Measurements from ENCODE around the gene AARS2. TPM values are rescaled to one million over a fixed set of nuclear protein-coding genes. Genes with fewer than 3 reads are reported as not detected.
"Not testable (repeated sequence)": the region's sequence is repeated elsewhere in the genome, so short reads cannot be mapped to it uniquely, and the experiment has no call there.

AARS2 gene
- total and polyA plus RNA-seq, 4 donors, result 2.3 to 11.5 (median 5.7) TPM

GRCh38 chr6:44327096-44327495 lies 13.9 kb upstream of the AARS2 start:
- no peak overlapping the region for H3K27ac ChIP-seq (ENCODE audit: low read depth in 1 of 2, low read length in 2 of 2)
- no peaks in the 10 kb centered on the region for H3K4me1 ChIP-seq (ENCODE audit: control insufficient read depth in 1 of 2, insufficient read depth in 2 of 2, low read length in 2 of 2)
- H3K4me3 ChIP-seq (ENCODE audit: low read length in 2 of 2), result no peak overlapping the region
- H3K9me3 ChIP-seq (ENCODE audit: control insufficient read depth, low read length), result no peaks in the 10 kb centered on the region
- intact Hi-C loops (cut with DNase I), result no loop called here
- no peaks in the 10 kb centered on the region for H3K27me3 ChIP-seq (ENCODE audit: control insufficient read depth in 1 of 2, insufficient read depth in 2 of 2, low read length in 1 of 2)
- no peak for DNase-seq
- H3K36me3 ChIP-seq (ENCODE audit: control insufficient read depth in 1 of 2, insufficient read depth in 2 of 2, low read length in 1 of 2), result no peaks in the 10 kb centered on the region
- no peak for ATAC-seq (ENCODE audit: low FRiP score)

DNA sequence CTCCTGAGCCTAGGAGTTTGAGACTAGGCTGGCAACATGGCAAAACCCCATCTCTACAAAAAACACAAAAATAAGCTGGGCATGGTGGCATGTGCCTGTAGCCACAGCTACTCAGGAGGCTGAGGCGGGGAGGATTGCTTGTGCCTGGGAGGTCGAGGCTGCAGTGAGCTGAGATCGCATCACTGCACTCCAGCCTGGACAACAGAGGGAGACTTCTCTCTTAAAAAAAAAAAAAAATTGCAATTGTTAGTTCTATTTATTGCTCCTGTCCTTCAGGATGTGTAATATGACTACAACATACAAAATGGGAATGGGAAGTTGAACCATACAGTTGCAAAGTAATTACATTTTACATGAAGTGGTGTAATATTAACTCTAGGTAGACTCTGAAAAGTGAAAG lies 8.1 kb upstream of the AARS2 start:
- Histone ChIP-seq H3K27me3 (ENCODE audit: control insufficient read depth in 1 of 2, insufficient read depth in 2 of 2, low read length in 1 of 2) (peaks cover 0 to 4% of the 10 kb centered on the region in 2 donors), H3K27ac (ENCODE audit: low read depth in 1 of 2, low read length in 2 of 2) (no peak overlapping the region), H3K9me3 (ENCODE audit: control insufficient read depth, low read length) (peaks cover 2% of the 10 kb centered on the region), H3K4me1 (ENCODE audit: control insufficient read depth in 1 of 2, insufficient read depth in 2 of 2, low read length in 2 of 2) (no peaks in the 10 kb centered on the region), H3K36me3 (ENCODE audit: control insufficient read depth in 1 of 2, insufficient read depth in 2 of 2, low read length in 1 of 2) (no peaks in the 10 kb centered on the region), H3K4me3 (ENCODE audit: low read length in 2 of 2) (no peak overlapping the region)
- DNase-seq, result no peak
- no peak for ATAC-seq (ENCODE audit: low FRiP score)
- intact Hi-C loops (cut with DNase I), result no loop called here
- 84 to 86% methylated on average over 3 of the region's 3 CpGs for WGBS, 2 donors

GRCh38 chr6:44317136-44317631 lies 4.0 kb upstream of the AARS2 start:
- H3K27ac ChIP-seq (ENCODE audit: low read depth in 1 of 2, low read length in 2 of 2); H3K4me1 ChIP-seq (ENCODE audit: control insufficient read depth in 1 of 2, insufficient read depth in 2 of 2, low read length in 2 of 2); H3K36me3 ChIP-seq (ENCODE audit: control insufficient read depth in 1 of 2, insufficient read depth in 2 of 2, low read length in 1 of 2); H3K9me3 ChIP-seq (ENCODE audit: control insufficient read depth, low read length); ATAC-seq (ENCODE audit: low FRiP score); DNase-seq; H3K4me3 ChIP-seq (ENCODE audit: low read length in 2 of 2); intact Hi-C loops (cut with DNase I); H3K27me3 ChIP-seq (ENCODE audit: control insufficient read depth in 1 of 2, insufficient read depth in 2 of 2, low read length in 1 of 2): not testable (repeated sequence)
- WGBS, 2 donors, result 72 to 75% methylated on average over 9 of the region's 9 CpGs

GRCh38 chr6:44316481-44316880 lies 3.3 kb upstream of the AARS2 start:
- peaks cover 0 to 4% of the 10 kb centered on the region in 2 donors for H3K27me3 ChIP-seq (ENCODE audit: control insufficient read depth in 1 of 2, insufficient read depth in 2 of 2, low read length in 1 of 2)
- H3K4me1 ChIP-seq (ENCODE audit: control insufficient read depth in 1 of 2, insufficient read depth in 2 of 2, low read length in 2 of 2), result no peaks in the 10 kb centered on the region
- 74 to 79% methylated on average over 8 to 12 of the region's 12 CpGs for WGBS, 2 donors
- no peaks in the 10 kb centered on the region for H3K36me3 ChIP-seq (ENCODE audit: control insufficient read depth in 1 of 2, insufficient read depth in 2 of 2, low read length in 1 of 2)
- ATAC-seq (ENCODE audit: low FRiP score) (no peak), DNase-seq (no peak)
- H3K27ac ChIP-seq (ENCODE audit: low read depth in 1 of 2, low read length in 2 of 2), result no peak overlapping the region
- peaks cover 2% of the 10 kb centered on the region for H3K9me3 ChIP-seq (ENCODE audit: control insufficient read depth, low read length)
- intact Hi-C loops (cut with DNase I), result no loop called here
- H3K4me3 ChIP-seq (ENCODE audit: low read length in 2 of 2), result no peak overlapping the region

GRCh38 chr6:44315951-44316350 lies 2.8 kb upstream of the AARS2 start:
- no peak for ATAC-seq (ENCODE audit: low FRiP score)
- 68 to 70% methylated on average over 5 of the region's 5 CpGs for WGBS, 2 donors
- peaks cover 0 to 2% of the 10 kb centered on the region in 2 donors for H3K27me3 ChIP-seq (ENCODE audit: control insufficient read depth in 1 of 2, insufficient read depth in 2 of 2, low read length in 1 of 2)
- H3K9me3 ChIP-seq (ENCODE audit: control insufficient read depth, low read length), result peaks cover 2% of the 10 kb centered on the region
- no peak overlapping the region for H3K4me3 ChIP-seq (ENCODE audit: low read length in 2 of 2)
- H3K27ac ChIP-seq (ENCODE audit: low read depth in 1 of 2, low read length in 2 of 2), result no peak overlapping the region
- no peaks in the 10 kb centered on the region for H3K36me3 ChIP-seq (ENCODE audit: control insufficient read depth in 1 of 2, insufficient read depth in 2 of 2, low read length in 1 of 2)
- no peak for DNase-seq
- H3K4me1 ChIP-seq (ENCODE audit: control insufficient read depth in 1 of 2, insufficient read depth in 2 of 2, low read length in 2 of 2), result no peaks in the 10 kb centered on the region
- intact Hi-C loops (cut with DNase I), result no loop called here

- ATAC-seq (ENCODE audit: low FRiP score) (no peak), DNase-seq (no peak)
- Histone ChIP-seq H3K4me3 (ENCODE audit: low read length in 2 of 2) (no peak overlapping the region), H3K27ac (ENCODE audit: low read depth in 1 of 2, low read length in 2 of 2) (no peak overlapping the region), H3K27me3 (ENCODE audit: control insufficient read depth in 1 of 2, insufficient read depth in 2 of 2, low read length in 1 of 2) (peaks cover 0 to 2% of the 10 kb centered on the region in 2 donors), H3K9me3 (ENCODE audit: control insufficient read depth, low read length) (peaks cover 2% of the 10 kb centered on the region), H3K4me1 (ENCODE audit: control insufficient read depth in 1 of 2, insufficient read depth in 2 of 2, low read length in 2 of 2) (no peaks in the 10 kb centered on the region), H3K36me3 (ENCODE audit: control insufficient read depth in 1 of 2, insufficient read depth in 2 of 2, low read length in 1 of 2) (no peaks in the 10 kb centered on the region)
- 74 to 76% methylated on average over 3 of the region's 3 CpGs for WGBS, 2 donors
- intact Hi-C loops (cut with DNase I), result no loop called here
These were observed 2.4 kb upstream of the AARS2 start for GRCh38 chr6:44315516-44315915.

GRCh38 chr6:44314657-44315056 lies 1.5 kb upstream of the AARS2 start:
- H3K27ac ChIP-seq (ENCODE audit: low read depth in 1 of 2, low read length in 2 of 2); ATAC-seq (ENCODE audit: low FRiP score); H3K27me3 ChIP-seq (ENCODE audit: control insufficient read depth in 1 of 2, insufficient read depth in 2 of 2, low read length in 1 of 2); H3K36me3 ChIP-seq (ENCODE audit: control insufficient read depth in 1 of 2, insufficient read depth in 2 of 2, low read length in 1 of 2); intact Hi-C loops (cut with DNase I); H3K4me3 ChIP-seq (ENCODE audit: low read length in 2 of 2); H3K9me3 ChIP-seq (ENCODE audit: control insufficient read depth, low read length); H3K4me1 ChIP-seq (ENCODE audit: control insufficient read depth in 1 of 2, insufficient read depth in 2 of 2, low read length in 2 of 2); DNase-seq: not testable (repeated sequence)
- 86 to 89% methylated on average over 8 of the region's 8 CpGs for WGBS, 2 donors

DNA sequence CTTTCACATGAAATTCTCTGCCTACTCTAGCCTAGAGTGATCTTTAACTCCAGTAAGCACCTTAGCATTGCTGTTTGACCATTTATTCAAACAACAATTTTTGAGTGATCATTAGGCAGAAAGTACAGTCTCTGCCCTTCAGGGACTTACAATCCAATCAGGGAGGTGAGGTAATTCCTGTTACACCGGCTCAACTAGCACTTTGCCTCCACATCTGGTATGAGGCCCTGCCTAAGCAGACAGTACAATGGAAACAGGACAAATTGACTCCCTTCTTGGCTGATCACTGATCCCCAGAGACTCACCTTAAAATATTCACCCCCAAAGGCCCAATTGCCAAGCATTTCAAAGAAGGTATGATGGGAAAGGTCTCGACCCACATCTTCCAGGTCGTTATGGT lies 1.4 kb downstream of the AARS2 start:
- Histone ChIP-seq H3K36me3 (ENCODE audit: control insufficient read depth in 1 of 2, insufficient read depth in 2 of 2, low read length in 1 of 2) (peaks cover 0 to 2% of the 10 kb centered on the region in 2 donors), H3K9me3 (ENCODE audit: control insufficient read depth, low read length) (no peaks in the 10 kb centered on the region), H3K4me1 (ENCODE audit: control insufficient read depth in 1 of 2, insufficient read depth in 2 of 2, low read length in 2 of 2) (no peaks in the 10 kb centered on the region), H3K4me3 (ENCODE audit: low read length in 2 of 2) (no peak overlapping the region), H3K27ac (ENCODE audit: low read depth in 1 of 2, low read length in 2 of 2) (no peak overlapping the region), H3K27me3 (ENCODE audit: control insufficient read depth in 1 of 2, insufficient read depth in 2 of 2, low read length in 1 of 2) (no peaks in the 10 kb centered on the region)
- intact Hi-C loops (cut with DNase I), result no loop called here
- DNase-seq (no peak), ATAC-seq (ENCODE audit: low FRiP score) (no peak)
- 85 to 89% methylated on average over 3 of the region's 3 CpGs for WGBS, 2 donors

GRCh38 chr6:44311304-44311703 lies 1.8 kb downstream of the AARS2 start:
- Histone ChIP-seq H3K4me3 (ENCODE audit: low read length in 2 of 2) (no peak overlapping the region), H3K27ac (ENCODE audit: low read depth in 1 of 2, low read length in 2 of 2) (no peak overlapping the region), H3K27me3 (ENCODE audit: control insufficient read depth in 1 of 2, insufficient read depth in 2 of 2, low read length in 1 of 2) (no peaks in the 10 kb centered on the region), H3K9me3 (ENCODE audit: control insufficient read depth, low read length) (no peaks in the 10 kb centered on the region), H3K4me1 (ENCODE audit: control insufficient read depth in 1 of 2, insufficient read depth in 2 of 2, low read length in 2 of 2) (no peaks in the 10 kb centered on the region), H3K36me3 (ENCODE audit: control insufficient read depth in 1 of 2, insufficient read depth in 2 of 2, low read length in 1 of 2) (peaks cover 0 to 2% of the 10 kb centered on the region in 2 donors)
- ATAC-seq (ENCODE audit: low FRiP score) (no peak), DNase-seq (no peak)
- WGBS, 2 donors, result 43 to 89% methylated on average over 2 of the region's 2 CpGs
- intact Hi-C loops (cut with DNase I), result no loop called here
